K562 (cell line): ENCODE measurements around the gene PLPPR2. TPM values are rescaled to one million over a fixed set of nuclear protein-coding genes. Genes with fewer than 3 reads are reported as not detected.

Source experiments
- AFF1 ChIP-seq, 2 experiments: fragments of 450-650 bp; IDR thresholded peaks; 2 replicates each; pipeline ENCODE4 v1.6.1; 2018; ENCODE audit warnings: mild to moderate bottlenecking in 2 of 2, low read depth in 1 of 2; ENCODE audit not compliant: partially characterized antibody in 2 of 2
- ARHGAP35 ChIP-seq: fragments of 450-650 bp; IDR thresholded peaks from 2 replicates; pipeline ENCODE4 v1.6.1; 2018; ENCODE audit not compliant: partially characterized antibody
- PPARD ChIP-seq: fragments of 250-450 bp; sonication (Bioruptor Pico); IDR thresholded peaks from 2 replicates; pipeline ENCODE4 v1.8.0; 2022; ENCODE audit warnings: inconsistent platforms, mild to moderate bottlenecking, moderate library complexity
- ZHX1 ChIP-seq: fragments of 150-350 bp; conservative IDR thresholded peaks from 2 replicates; pipeline ENCODE4 v1.6.1; 2014; ENCODE audit warnings: low read length
- ZNF668 ChIP-seq: fragments of 250-450 bp; sonication (Bioruptor Pico); IDR thresholded peaks from 2 replicates; pipeline ENCODE4 v1.8.0; 2022; ENCODE audit warnings: mild to moderate bottlenecking, inconsistent platforms
- polyA plus RNA-seq, 8 experiments: library from polyadenylated mRNA; depleted of rRNA in 4 of 8; stranded (reverse) in 5 of 8; unstranded in 3 of 8; fragments of >200 nt; fragmentation: Nextera tagmentation in 2 of 8; fragmentation: Illumina TruSeq in 1 of 8; extraction: Ambion mirVana in 2 of 8; extraction: Trizol in 1 of 8; gene quantifications; 2 replicates each; pipeline versions ENCODE4 v1.2.1 to v1.2.3, GENCODE V29; 2011 to 2014; ENCODE audit warnings: inconsistent platforms in 1 of 8, missing spikeins in 1 of 8
- total RNA-seq, 7 experiments: library from RNA; depleted of rRNA in 6 of 7; stranded (reverse); fragments of >200 nt in 6 of 7; fragmentation: Illumina TruSeq in 2 of 7; extraction: Trizol in 2 of 7; gene quantifications; 2 replicates each; pipeline versions ENCODE4 v1.2.1 to v1.2.3, GENCODE V29; 2011 to 2021; ENCODE audit warnings: low replicate concordance in 1 of 7
- TF ChIP-seq, protein P1 (sequence below): fragments of 450-650 bp; IDR thresholded peaks from 2 replicates; pipeline ENCODE4 v1.6.1; 2017; ENCODE audit warnings: antibody characterized with exemption, mild to moderate bottlenecking

The PLPPR2 gene
- total and polyA plus RNA-seq, 9 of the 15 experiments (the other 6 are each of a cell fraction or from before 2014, with no cell fraction given): 0.49 to 15.9 (median 3.4) TPM

DNA sequence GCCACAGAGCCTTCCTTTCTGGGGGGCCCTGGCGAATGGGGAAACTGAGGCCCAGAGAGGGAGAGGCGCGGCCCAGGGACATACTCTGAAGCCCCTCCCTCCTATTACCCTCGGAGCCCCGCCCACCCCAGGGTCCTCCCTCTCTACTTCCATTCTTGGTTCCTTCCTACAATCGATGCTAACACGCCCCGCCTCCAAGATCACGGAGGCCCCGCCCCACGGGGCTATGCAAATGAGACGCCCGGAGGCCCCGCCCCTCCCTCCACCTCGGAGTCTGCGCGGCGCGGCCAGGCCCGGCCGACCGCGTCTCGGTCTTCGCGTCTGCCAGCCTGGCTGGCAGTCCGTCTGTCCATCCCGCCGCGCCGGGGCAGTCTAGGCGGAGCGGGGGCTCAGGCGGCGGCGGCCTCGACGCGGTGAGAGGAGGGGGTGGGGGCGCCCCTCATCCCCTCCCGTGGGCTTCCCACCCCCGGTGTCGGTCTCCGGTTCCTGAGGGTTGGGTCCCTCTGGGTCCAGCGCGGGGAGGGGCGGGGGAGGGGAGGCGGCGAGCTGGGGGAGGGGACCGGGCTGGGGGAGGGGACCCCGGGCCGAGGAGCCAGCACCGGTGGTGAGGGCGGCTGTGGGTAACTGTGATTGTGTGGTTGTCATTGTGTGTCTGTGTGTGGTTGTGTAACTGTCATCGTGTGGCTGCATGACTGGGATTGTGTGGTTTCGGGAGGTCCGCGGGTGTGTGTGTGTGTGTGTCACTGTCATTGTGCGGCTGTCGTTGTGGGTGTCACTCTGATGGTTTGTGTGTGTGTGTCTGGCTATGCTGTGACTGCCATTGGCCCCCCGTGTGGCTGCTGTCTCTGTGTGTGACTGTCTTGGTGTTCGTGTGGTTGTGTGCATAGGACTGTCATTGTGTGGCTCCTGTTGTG lies at the start of gene PLPPR2 (continued):
- TF ChIP-seq AFF1 (IDR thresholded peaks at IDR 0.05; ENCODE audit: low read depth in 1 of 2, partially characterized antibody in 2 of 2) (no peak), PPARD (no peak), ZHX1 (no peak), ZNF668 (CRISPR knock-in tag) (no peak), ARHGAP35 (peak; percentile 82)
- TF ChIP-seq, protein P1, sequence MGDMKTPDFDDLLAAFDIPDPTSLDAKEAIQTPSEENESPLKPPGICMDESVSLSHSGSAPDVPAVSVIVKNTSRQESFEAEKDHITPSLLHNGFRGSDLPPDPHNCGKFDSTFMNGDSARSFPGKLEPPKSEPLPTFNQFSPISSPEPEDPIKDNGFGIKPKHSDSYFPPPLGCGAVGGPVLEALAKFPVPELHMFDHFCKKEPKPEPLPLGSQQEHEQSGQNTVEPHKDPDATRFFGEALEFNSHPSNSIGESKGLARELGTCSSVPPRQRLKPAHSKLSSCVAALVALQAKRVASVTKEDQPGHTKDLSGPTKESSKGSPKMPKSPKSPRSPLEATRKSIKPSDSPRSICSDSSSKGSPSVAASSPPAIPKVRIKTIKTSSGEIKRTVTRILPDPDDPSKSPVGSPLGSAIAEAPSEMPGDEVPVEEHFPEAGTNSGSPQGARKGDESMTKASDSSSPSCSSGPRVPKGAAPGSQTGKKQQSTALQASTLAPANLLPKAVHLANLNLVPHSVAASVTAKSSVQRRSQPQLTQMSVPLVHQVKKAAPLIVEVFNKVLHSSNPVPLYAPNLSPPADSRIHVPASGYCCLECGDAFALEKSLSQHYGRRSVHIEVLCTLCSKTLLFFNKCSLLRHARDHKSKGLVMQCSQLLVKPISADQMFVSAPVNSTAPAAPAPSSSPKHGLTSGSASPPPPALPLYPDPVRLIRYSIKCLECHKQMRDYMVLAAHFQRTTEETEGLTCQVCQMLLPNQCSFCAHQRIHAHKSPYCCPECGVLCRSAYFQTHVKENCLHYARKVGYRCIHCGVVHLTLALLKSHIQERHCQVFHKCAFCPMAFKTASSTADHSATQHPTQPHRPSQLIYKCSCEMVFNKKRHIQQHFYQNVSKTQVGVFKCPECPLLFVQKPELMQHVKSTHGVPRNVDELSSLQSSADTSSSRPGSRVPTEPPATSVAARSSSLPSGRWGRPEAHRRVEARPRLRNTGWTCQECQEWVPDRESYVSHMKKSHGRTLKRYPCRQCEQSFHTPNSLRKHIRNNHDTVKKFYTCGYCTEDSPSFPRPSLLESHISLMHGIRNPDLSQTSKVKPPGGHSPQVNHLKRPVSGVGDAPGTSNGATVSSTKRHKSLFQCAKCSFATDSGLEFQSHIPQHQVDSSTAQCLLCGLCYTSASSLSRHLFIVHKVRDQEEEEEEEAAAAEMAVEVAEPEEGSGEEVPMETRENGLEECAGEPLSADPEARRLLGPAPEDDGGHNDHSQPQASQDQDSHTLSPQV: no peak
